Endothelial cell of umbilical vein (primary cell): ENCODE results near the gene KCTD17.

Experiments used
- EZH2 ChIP-seq: IDR thresholded peaks from 2 replicates; pipeline ENCODE4 v1.6.1; 2012; ENCODE audit warnings: borderline replicate concordance, low read depth, mild to moderate bottlenecking, moderate library complexity, low read length, inconsistent platforms; ENCODE audit not compliant: severe bottlenecking
- FOS ChIP-seq: IDR thresholded peaks from 2 replicates; pipeline ENCODE4 v1.6.1; 2011; ENCODE audit warnings: mild to moderate bottlenecking, low read length, moderate library complexity, borderline replicate concordance; ENCODE audit not compliant: insufficient read depth
- GATA2 ChIP-seq: IDR thresholded peaks from 2 replicates; pipeline ENCODE4 v1.7.0; 2011; ENCODE audit warnings: low read depth, mild to moderate bottlenecking, moderate library complexity, mixed read lengths, low read length; ENCODE audit not compliant: insufficient read length, insufficient read depth
- JUN ChIP-seq: IDR thresholded peaks from 2 replicates; pipeline ENCODE4 v1.6.1; 2011; ENCODE audit warnings: borderline replicate concordance, low read depth; ENCODE audit not compliant: insufficient read length, insufficient read depth
- MAX ChIP-seq: IDR thresholded peaks from 2 replicates; pipeline ENCODE4 v1.6.1; 2011; ENCODE audit not compliant: insufficient read depth, insufficient read length
- MYC ChIP-seq: IDR thresholded peaks from one replicate; pipeline ENCODE4 v1.6.1; 2011; ENCODE audit warnings: mild to moderate bottlenecking, low read depth, low read length
- POLR2A ChIP-seq: IDR thresholded peaks from 2 replicates; pipeline ENCODE4 v1.6.1; 2012; ENCODE audit warnings: low read depth, mild to moderate bottlenecking, control low read depth, low read length
- POLR2AphosphoS5 ChIP-seq: IDR thresholded peaks from 2 replicates; pipeline ENCODE4 v1.6.1; 2012; ENCODE audit warnings: low read depth, mild to moderate bottlenecking, control low read depth, low read length, moderate library complexity; ENCODE audit not compliant: insufficient read depth
- TF ChIP-seq, protein P1 (sequence below), 2 donors: IDR thresholded peaks; 1 replicate in 1 of 2; 2 replicates in 1 of 2; pipeline ENCODE4 v1.5.1; 2011; ENCODE audit warnings: low read length in 2 of 2, mild to moderate bottlenecking in 2 of 2, moderate library complexity in 2 of 2, control low read depth in 1 of 2, inconsistent platforms in 1 of 2, low read depth in 1 of 2; ENCODE audit not compliant: insufficient read depth in 1 of 2; ENCODE audit errors: extremely low read depth in 1 of 2

GRCh38 chr22:37033605-37034430, 17.7 kb upstream of the KCTD17 start:
- TF ChIP-seq POLR2A (no peak), MYC (no peak), POLR2AphosphoS5 (no peak), EZH2 (no peak), MAX (no peak), FOS (no peak), GATA2 (no peak), JUN (no peak)
- TF ChIP-seq, protein P1, sequence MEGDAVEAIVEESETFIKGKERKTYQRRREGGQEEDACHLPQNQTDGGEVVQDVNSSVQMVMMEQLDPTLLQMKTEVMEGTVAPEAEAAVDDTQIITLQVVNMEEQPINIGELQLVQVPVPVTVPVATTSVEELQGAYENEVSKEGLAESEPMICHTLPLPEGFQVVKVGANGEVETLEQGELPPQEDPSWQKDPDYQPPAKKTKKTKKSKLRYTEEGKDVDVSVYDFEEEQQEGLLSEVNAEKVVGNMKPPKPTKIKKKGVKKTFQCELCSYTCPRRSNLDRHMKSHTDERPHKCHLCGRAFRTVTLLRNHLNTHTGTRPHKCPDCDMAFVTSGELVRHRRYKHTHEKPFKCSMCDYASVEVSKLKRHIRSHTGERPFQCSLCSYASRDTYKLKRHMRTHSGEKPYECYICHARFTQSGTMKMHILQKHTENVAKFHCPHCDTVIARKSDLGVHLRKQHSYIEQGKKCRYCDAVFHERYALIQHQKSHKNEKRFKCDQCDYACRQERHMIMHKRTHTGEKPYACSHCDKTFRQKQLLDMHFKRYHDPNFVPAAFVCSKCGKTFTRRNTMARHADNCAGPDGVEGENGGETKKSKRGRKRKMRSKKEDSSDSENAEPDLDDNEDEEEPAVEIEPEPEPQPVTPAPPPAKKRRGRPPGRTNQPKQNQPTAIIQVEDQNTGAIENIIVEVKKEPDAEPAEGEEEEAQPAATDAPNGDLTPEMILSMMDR (IDR thresholded peaks at IDR 0.05; ENCODE audit: extremely low read depth in 1 of 2, insufficient read depth in 1 of 2, low read depth in 1 of 2, low read length in 2 of 2) = no peak
